HL-60 (cell line): ENCODE data around the gene FCHO2.
"Not testable (repeated sequence)": the region's sequence is repeated elsewhere in the genome, so short reads cannot be mapped to it uniquely, and the experiment has no call there.

Experiments used
- DNase-seq, 2 experiments: peaks; one replicate each; pipeline ENCODE4 v3.0.0-alpha.2; 2010 to 2020; ENCODE audit warnings: low read depth in 1 of 2, low spot score in 1 of 2
- H3K27ac ChIP-seq: fragments of 250-450 bp; sonication (Bioruptor Pico); replicated peaks from 2 replicates; pipeline ENCODE4 v1.5.1; 2020; ENCODE audit warnings: mild to moderate bottlenecking, moderate library complexity
- H3K27me3 ChIP-seq: fragments of 250-450 bp; sonication (Bioruptor Pico); 2 replicates; pipeline ENCODE4 v1.5.1; 2021; ENCODE audit warnings: mild to moderate bottlenecking, moderate library complexity; ENCODE audit not compliant: insufficient read depth, poor library complexity, severe bottlenecking
- H3K4me3 ChIP-seq: replicated peaks from 2 replicates; pipeline ENCODE4 v1.5.1; 2011; ENCODE audit warnings: mild to moderate bottlenecking, control low read depth, low read length; ENCODE audit not compliant: insufficient read depth
- GABPA ChIP-seq: IDR thresholded peaks from 2 replicates; pipeline ENCODE4 v1.6.1; 2012; ENCODE audit warnings: low read depth
- POLR2AphosphoS5 ChIP-seq: IDR thresholded peaks from 2 replicates; pipeline ENCODE4 v1.6.1; 2012; ENCODE audit warnings: low read depth
- SPI1 ChIP-seq: IDR thresholded peaks from 2 replicates; pipeline ENCODE4 v1.6.1; 2012; ENCODE audit warnings: low read depth, mild to moderate bottlenecking, borderline replicate concordance
- TF ChIP-seq, protein P1 (sequence below): IDR thresholded peaks from 2 replicates; pipeline ENCODE4 v1.6.1; 2012; ENCODE audit warnings: low read depth; ENCODE audit not compliant: insufficient replicate concordance
- TF ChIP-seq, protein P2 (sequence below): IDR thresholded peaks from one replicate; pipeline ENCODE4 v1.5.1; 2011; ENCODE audit warnings: low read length, control low read depth, inconsistent platforms; ENCODE audit not compliant: insufficient read depth

FCHO2 gene

DNA sequence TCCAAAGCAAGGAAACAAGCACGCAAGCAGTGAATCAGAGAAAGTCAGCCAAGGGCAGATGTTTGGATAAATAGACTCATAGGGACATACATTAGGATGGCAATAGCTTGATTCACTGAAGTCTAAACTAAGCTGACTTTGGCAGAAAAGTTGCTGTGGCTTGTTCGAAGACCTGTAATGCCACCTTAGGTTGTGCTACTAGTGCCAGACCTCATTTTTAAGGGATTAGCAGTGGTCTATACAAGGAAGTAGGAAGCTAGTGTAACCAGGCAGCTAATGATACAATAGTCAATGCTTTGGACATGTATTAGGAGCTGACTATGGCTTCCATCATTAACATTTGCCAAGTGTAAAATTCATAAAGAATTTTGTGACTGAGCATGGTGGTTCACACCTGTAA, 63.1 kb downstream of the FCHO2 start:
- H3K4me3 ChIP-seq: no peak overlapping the region
- TF ChIP-seq GABPA (no peak), SPI1 (no peak), POLR2AphosphoS5 (no peak)
- TF ChIP-seq, protein P1, sequence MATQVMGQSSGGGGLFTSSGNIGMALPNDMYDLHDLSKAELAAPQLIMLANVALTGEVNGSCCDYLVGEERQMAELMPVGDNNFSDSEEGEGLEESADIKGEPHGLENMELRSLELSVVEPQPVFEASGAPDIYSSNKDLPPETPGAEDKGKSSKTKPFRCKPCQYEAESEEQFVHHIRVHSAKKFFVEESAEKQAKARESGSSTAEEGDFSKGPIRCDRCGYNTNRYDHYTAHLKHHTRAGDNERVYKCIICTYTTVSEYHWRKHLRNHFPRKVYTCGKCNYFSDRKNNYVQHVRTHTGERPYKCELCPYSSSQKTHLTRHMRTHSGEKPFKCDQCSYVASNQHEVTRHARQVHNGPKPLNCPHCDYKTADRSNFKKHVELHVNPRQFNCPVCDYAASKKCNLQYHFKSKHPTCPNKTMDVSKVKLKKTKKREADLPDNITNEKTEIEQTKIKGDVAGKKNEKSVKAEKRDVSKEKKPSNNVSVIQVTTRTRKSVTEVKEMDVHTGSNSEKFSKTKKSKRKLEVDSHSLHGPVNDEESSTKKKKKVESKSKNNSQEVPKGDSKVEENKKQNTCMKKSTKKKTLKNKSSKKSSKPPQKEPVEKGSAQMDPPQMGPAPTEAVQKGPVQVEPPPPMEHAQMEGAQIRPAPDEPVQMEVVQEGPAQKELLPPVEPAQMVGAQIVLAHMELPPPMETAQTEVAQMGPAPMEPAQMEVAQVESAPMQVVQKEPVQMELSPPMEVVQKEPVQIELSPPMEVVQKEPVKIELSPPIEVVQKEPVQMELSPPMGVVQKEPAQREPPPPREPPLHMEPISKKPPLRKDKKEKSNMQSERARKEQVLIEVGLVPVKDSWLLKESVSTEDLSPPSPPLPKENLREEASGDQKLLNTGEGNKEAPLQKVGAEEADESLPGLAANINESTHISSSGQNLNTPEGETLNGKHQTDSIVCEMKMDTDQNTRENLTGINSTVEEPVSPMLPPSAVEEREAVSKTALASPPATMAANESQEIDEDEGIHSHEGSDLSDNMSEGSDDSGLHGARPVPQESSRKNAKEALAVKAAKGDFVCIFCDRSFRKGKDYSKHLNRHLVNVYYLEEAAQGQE: no peak
- DNase-seq: no peak
- no peaks in the 10 kb centered on the region for H3K27me3 ChIP-seq
- H3K27ac ChIP-seq: no peak overlapping the region

DNA sequence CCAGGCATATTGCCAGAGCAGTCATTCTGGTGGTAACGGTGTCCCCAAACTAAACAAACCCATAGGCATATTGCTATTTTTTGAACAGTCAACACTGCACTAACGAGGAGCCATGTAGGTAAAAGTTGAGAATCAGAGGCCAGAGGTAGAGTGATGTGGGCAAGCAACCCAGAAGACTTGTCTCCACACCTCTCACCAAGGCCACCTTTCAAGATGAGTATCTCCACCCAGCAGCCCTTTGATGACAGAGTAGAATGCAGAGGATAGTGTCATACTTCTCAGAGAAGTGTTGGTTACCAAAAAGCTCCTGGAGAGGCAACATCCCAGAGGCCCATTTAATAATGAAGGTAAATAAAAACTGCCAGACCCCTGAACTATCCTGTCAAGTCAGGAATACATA, 63.9 kb downstream of the FCHO2 start:
- Histone ChIP-seq H3K4me3 (no peak overlapping the region), H3K27me3 (no peaks in the 10 kb centered on the region), H3K27ac (no peak overlapping the region)
- TF ChIP-seq POLR2AphosphoS5 (no peak), SPI1 (no peak), GABPA (no peak)
- TF ChIP-seq, protein P1: no peak
- TF ChIP-seq, protein P2, sequence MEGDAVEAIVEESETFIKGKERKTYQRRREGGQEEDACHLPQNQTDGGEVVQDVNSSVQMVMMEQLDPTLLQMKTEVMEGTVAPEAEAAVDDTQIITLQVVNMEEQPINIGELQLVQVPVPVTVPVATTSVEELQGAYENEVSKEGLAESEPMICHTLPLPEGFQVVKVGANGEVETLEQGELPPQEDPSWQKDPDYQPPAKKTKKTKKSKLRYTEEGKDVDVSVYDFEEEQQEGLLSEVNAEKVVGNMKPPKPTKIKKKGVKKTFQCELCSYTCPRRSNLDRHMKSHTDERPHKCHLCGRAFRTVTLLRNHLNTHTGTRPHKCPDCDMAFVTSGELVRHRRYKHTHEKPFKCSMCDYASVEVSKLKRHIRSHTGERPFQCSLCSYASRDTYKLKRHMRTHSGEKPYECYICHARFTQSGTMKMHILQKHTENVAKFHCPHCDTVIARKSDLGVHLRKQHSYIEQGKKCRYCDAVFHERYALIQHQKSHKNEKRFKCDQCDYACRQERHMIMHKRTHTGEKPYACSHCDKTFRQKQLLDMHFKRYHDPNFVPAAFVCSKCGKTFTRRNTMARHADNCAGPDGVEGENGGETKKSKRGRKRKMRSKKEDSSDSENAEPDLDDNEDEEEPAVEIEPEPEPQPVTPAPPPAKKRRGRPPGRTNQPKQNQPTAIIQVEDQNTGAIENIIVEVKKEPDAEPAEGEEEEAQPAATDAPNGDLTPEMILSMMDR: no peak
- no peak for DNase-seq

DNA sequence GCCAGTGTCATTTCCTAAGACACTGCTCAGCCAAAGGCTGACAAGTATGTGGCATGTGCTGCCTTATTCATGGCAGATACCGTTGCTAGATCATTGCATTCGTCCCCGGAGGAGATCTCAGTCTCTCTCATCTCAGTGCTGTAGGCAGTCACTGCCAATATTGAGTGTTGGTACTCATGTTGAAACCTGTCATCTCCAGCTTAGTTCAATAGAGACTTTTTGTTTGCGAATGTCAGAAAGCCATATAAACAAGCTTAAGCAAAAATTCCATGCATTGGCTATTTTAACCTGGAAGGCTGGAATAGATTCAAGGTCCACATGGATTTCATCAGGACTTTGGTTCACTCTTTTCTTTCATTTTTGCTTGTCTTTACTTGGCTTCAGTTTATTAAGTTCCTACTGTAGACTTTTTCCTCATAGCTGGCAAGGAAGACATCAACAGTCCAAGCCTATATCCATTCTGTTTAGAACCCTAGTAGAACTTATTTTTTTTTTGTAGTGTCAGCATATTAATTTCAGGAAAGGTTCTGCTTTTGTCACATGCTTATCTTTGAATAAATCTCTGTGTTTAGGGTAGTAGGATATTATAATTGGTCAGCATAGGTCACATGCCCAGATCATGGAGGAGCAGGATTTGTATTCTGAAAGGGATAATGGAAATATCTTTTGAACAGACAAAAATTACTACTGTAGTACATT, 66.8 kb downstream of the FCHO2 start:
- Histone ChIP-seq H3K27me3 (no peaks in the 10 kb centered on the region), H3K27ac (no peak overlapping the region), H3K4me3 (no peak overlapping the region)
- no peak for DNase-seq
- TF ChIP-seq POLR2AphosphoS5 (no peak), GABPA (no peak), SPI1 (no peak)
- TF ChIP-seq, protein P2: no peak
- TF ChIP-seq, protein P1: no peak

DNA sequence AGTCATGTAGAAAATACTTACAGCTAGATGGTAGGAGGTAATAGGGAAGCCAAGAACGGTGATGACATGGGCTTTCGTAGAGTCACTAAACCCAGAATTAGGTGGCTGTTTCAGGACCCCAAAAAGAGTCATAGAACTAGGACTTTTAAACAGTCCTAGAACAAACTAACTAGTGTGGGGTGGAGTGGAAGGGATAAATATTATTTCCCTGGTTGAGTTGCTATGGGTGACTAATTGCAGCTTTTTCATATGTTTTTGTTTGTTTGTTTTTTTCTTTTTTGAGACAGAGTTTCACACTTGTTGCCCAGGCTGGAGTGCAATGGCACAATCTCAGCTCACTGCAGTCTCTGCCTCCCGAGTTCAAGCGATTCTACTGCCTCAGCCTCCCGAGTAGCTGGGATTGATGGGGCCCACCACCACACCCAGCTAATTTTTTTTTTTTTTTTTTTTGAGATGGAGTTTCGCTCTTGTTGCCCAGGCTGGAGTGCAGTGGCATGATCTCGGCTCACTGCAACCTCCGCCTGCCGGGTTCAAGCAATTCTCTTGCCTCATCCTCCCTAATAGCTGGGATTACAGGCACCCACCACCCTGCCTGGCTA, 69.2 kb downstream of the FCHO2 start:
- DNase-seq, H3K4me3 ChIP-seq, H3K27me3 ChIP-seq, H3K27ac ChIP-seq: not testable (repeated sequence)
